Measurements from ENCODE around the gene TCTN1. TPM values are rescaled to one million over a fixed set of nuclear protein-coding genes. Genes with fewer than 3 reads are reported as not detected.

The TCTN1 gene
- total RNA-seq, 1 donor from 2014 or later, result 4.5 TPM

DNA sequence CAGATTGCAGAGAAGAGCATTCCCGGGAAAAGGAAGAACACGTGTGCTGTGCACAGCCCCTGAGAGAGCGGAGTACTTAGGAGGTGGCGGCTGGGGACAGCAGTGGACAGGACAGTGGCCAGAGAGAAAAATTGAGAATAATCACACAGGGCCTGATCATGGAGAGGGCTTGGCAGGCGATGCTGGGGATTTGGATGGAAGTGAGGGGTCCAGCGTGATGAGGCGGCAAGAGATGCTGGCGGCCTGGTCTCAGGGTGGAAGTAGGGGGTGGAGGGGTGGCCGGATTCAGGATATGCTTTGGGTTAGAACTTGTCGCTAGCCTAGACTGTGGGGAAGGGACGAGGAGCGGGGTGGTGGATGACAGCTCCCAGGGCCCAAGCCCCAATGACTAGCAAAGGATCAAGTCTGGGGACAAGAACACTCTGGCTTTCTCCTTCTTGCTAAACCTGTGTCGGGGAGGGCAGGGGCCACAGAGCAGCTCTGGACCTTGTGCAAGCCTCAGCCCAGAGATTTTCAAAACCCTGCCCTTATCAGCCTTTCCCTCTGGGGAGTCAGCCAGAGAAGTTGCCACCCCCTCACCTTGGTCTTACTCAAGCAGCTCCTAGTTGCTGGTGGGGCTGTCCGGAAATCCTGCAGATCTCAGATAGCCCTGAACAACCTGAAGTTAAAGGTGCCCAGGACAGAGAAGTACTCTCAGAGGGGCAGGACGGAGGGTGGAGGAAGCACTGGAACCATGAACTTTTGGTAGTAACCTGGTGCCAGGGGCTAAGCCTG is 73.7 kb downstream of the TCTN1 start:
- no peak for FAIRE-seq
- Histone ChIP-seq H3K4me3 (ENCODE audit: low read depth, low read length) (no peak overlapping the region), H3K36me3 (ENCODE audit: control insufficient read depth, insufficient read depth, low read length) (no peaks in the 10 kb centered on the region), H3K27me3 (ENCODE audit: control insufficient read depth, insufficient read depth, low read length) (peaks cover 2% of the 10 kb centered on the region)
- DNase-seq (ENCODE audit: low read depth), result no peak
- TF ChIP-seq, protein P1, sequence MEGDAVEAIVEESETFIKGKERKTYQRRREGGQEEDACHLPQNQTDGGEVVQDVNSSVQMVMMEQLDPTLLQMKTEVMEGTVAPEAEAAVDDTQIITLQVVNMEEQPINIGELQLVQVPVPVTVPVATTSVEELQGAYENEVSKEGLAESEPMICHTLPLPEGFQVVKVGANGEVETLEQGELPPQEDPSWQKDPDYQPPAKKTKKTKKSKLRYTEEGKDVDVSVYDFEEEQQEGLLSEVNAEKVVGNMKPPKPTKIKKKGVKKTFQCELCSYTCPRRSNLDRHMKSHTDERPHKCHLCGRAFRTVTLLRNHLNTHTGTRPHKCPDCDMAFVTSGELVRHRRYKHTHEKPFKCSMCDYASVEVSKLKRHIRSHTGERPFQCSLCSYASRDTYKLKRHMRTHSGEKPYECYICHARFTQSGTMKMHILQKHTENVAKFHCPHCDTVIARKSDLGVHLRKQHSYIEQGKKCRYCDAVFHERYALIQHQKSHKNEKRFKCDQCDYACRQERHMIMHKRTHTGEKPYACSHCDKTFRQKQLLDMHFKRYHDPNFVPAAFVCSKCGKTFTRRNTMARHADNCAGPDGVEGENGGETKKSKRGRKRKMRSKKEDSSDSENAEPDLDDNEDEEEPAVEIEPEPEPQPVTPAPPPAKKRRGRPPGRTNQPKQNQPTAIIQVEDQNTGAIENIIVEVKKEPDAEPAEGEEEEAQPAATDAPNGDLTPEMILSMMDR (IDR thresholded peaks at IDR 0.05; ENCODE audit: insufficient read depth, low read length, severe bottlenecking), result no peak

DNA sequence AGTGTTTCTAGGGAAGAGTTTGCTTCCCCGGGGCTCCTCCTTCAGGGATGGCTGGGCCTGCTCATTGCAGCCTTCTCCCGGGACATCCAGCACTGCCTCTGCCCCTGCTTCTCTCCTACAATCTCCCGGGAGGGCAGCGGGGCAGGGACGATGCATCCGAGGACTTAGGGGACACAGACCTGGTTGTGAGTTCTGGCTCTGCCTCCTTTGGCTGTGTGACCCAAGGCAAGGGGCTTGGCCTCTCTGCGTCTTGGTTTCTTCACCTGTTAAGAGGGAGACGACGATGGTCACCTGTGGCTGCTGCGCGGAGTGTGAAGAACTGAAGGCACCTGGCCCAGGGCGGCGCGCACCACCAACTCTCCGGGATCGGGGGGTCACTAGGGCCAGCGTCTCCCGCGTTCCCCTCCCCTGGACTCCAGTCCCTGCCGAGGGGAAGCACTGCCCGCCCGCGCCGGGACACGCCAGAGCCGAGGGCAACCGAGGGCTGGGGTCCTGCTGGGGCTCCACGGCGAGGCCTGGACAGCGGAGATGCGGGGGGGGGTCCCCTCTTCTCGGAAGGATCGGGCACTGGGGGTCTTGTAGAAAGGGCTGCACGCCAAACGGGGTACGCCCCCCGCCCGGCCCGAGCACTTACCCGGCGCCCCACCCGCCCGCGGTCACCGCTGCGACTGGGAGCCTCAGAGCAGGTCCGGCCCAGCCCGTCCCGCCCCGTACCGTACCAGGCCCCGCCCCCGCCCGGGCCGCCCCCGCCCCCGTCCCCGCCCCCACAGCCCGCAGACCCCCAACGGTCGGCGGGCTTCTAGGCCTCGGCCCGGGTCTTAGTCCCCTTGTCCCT is 74.7 kb downstream of the TCTN1 start, which contains the start of gene HVCN1:
Gene HVCN1, minus strand, starts transcription at position 670 of the 835 bp plus-strand sequence. CDS start 5,870 bp downstream, outside the sequence.
- TF ChIP-seq, protein P1 (IDR thresholded peaks at IDR 0.05; ENCODE audit: insufficient read depth, low read length, severe bottlenecking), result no peak
- DNase-seq (ENCODE audit: low read depth) (no peak), FAIRE-seq (no peak)
- Histone ChIP-seq H3K27me3 (ENCODE audit: control insufficient read depth, insufficient read depth, low read length) (peaks cover 2% of the 10 kb centered on the region), H3K4me3 (ENCODE audit: low read depth, low read length) (peak within 1 kb of the TSS; percentile 37), H3K36me3 (ENCODE audit: control insufficient read depth, insufficient read depth, low read length) (no peaks in the 10 kb centered on the region)

DNA sequence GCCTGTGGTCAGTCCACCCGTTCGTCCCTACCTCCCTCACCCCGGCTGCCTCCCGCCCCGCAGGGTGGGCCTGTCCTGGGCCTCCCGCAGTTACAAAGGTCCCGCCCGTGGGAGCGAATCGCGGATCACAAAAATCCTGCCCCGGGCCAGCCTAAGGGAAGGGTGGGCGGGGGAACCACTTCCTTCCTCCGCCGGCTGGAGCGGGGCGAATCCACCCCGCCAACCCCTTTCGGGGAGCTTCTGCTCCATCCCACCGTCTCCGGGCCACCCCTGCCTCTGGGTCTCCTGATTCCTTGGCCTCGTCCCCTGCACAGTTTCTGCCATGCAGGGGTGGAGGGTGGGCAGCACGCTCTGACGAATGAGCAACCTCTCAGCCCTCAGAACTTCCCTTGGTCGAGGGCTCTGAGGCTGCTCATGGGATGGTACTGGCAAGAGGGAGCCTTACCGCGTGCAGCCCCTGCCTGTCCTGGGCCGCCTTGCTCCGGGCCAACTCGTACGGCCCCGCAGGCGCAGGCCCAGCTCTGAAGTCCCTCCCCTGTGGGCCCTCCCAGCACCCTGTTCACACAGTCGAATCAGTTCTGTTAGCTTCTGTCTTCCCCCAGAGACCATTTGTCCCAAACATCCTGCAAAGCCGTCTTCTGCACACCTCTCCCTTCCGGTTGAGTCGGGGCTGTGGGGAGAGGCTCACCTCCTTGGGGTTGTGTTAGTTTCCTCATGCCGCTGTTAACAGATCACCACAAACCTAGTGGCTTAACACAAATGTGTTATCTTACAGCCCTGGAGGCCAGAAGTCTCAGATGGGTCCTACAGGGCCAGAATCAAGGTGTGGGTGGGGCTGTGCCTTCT is 75.6 kb downstream of the TCTN1 start:
- peak overlapping the region; percentile 37 for H3K4me3 ChIP-seq (ENCODE audit: low read depth, low read length)
- no peak for FAIRE-seq
- no peaks in the 10 kb centered on the region for H3K36me3 ChIP-seq (ENCODE audit: control insufficient read depth, insufficient read depth, low read length)
- TF ChIP-seq, protein P1 (IDR thresholded peaks at IDR 0.05; ENCODE audit: insufficient read depth, low read length, severe bottlenecking), result no peak
- DNase-seq (ENCODE audit: low read depth), result peak; percentile 37
- H3K27me3 ChIP-seq (ENCODE audit: control insufficient read depth, insufficient read depth, low read length), result peaks cover 2% of the 10 kb centered on the region

DNA sequence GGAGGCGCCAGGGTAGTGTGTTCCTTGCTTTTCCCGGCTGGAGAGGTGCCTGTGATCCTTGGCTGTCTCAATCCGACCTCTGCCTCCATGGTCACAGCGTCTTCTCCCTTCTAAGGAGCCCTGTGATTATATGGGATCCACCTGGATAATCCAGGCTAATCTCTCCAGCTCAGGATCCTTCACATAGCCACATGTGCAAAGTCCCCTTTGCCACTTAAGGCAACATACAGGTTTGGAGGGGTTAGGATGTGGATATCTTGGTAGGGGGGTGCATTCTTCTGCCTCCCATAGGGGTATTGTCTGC is 76.2 kb downstream of the TCTN1 start:
- Histone ChIP-seq H3K27me3 (ENCODE audit: control insufficient read depth, insufficient read depth, low read length) (peaks cover 2% of the 10 kb centered on the region), H3K4me3 (ENCODE audit: low read depth, low read length) (no peak overlapping the region), H3K36me3 (ENCODE audit: control insufficient read depth, insufficient read depth, low read length) (no peaks in the 10 kb centered on the region)
- TF ChIP-seq, protein P1 (IDR thresholded peaks at IDR 0.05; ENCODE audit: insufficient read depth, low read length, severe bottlenecking), result no peak
- FAIRE-seq (no peak), DNase-seq (ENCODE audit: low read depth) (no peak)

DNA sequence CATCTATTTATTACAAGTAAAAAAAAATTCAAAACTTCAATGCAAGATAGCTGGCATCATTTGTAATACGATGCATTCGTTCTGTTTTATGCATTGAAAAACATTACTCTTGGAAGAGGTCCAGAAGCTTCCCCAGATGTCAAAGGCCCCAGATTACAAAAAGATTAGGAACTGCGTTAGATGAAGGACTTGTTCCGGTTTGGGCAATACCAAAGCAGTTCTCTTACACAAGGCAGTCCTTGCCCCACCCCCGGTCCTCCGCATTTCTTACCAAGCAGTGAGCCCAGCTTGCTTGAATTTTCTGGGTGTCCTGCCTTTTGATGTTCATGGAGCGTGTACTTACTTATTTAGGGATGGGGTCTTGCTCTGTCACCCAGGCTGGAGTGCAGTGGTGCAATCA is 79.8 kb downstream of the TCTN1 start:
- no peak overlapping the region for H3K4me3 ChIP-seq (ENCODE audit: low read depth, low read length)
- FAIRE-seq (no peak), DNase-seq (ENCODE audit: low read depth) (no peak)
- TF ChIP-seq, protein P1 (IDR thresholded peaks at IDR 0.05; ENCODE audit: insufficient read depth, low read length, severe bottlenecking), result no peak
- H3K36me3 ChIP-seq (ENCODE audit: control insufficient read depth, insufficient read depth, low read length), result no peaks in the 10 kb centered on the region
- no peaks in the 10 kb centered on the region for H3K27me3 ChIP-seq (ENCODE audit: control insufficient read depth, insufficient read depth, low read length)

Measured in bronchial epithelial cell (primary cell).